ENCODE results near the gene STK32B. TPM values are rescaled to one million over a fixed set of nuclear protein-coding genes. Genes with fewer than 3 reads are reported as not detected.
A peak's percentile ranks its signal among the peaks of the same experiment; 100 is the strongest.

Gene STK32B
- total and polyA plus RNA-seq, 10 donors: 0.03 to 0.87 (median 0.36) TPM

GRCh38 chr4:5393911-5394513 is 342.7 kb downstream of the STK32B start:
- Histone ChIP-seq H3K27me3 (replicated peaks in 1 of 7) (no peaks in the 10 kb centered on the region), H3K4me3 (no peak overlapping the region), H3K9me3 (no peaks in the 10 kb centered on the region), H3K27ac (no peak overlapping the region), H3K36me3 (no peaks in the 10 kb centered on the region), H3K4me1 (no peaks in the 10 kb centered on the region)
- peak; percentile 1 for DNase-seq
- TF ChIP-seq POLR2A (IDR thresholded peaks at IDR 0.05) (no peak), CTCF (IDR thresholded peaks at IDR 0.05 in 8 of 11, conservative IDR thresholded peaks at IDR 0.05 in 3 of 11) (no peak), POLR2AphosphoS5 (IDR thresholded peaks at IDR 0.05) (no peak)
- 84 to 93% (median 89%) methylated on average over 12 of the region's 12 CpGs for WGBS, 5 donors
- intact Hi-C loops (cut with DNase I; ENCODE audit: low total_unique reads): no loop called here

DNA sequence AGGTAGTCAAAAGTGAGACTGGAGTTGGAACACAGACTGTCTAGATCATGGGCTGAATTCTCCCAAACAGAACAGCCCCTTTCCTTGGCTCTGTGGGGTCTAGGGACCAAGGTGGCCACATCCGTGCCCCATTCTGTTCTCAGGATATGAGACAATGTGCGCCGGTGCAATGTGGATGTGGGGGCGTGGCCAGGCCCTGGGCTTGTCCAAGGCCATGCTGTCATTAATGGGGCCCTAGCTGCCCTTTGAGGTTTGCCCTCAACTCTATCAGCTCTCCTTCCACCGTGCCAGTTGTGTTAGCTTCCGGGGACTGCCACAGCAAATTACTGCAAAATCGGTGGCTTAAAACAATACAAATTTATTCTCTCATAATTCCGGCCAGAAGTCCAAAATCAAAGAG is 344.5 kb downstream of the STK32B start:
- 73 to 93% (median 85%) methylated on average over 8 of the region's 8 CpGs for WGBS, 5 donors
- Histone ChIP-seq H3K27ac (no peak overlapping the region), H3K4me1 (no peaks in the 10 kb centered on the region), H3K27me3 (replicated peaks in 1 of 7) (no peaks in the 10 kb centered on the region), H3K4me3 (no peak overlapping the region), H3K36me3 (no peaks in the 10 kb centered on the region), H3K9me3 (no peaks in the 10 kb centered on the region)
- no peak for TF ChIP-seq CTCF (IDR thresholded peaks at IDR 0.05 in 8 of 11, conservative IDR thresholded peaks at IDR 0.05 in 3 of 11)
- TF ChIP-seq POLR2A (IDR thresholded peaks at IDR 0.05): no peak
- TF ChIP-seq POLR2AphosphoS5 (IDR thresholded peaks at IDR 0.05): no peak
- no peak for DNase-seq
- intact Hi-C loops (cut with DNase I; ENCODE audit: low total_unique reads): no loop called here

DNA sequence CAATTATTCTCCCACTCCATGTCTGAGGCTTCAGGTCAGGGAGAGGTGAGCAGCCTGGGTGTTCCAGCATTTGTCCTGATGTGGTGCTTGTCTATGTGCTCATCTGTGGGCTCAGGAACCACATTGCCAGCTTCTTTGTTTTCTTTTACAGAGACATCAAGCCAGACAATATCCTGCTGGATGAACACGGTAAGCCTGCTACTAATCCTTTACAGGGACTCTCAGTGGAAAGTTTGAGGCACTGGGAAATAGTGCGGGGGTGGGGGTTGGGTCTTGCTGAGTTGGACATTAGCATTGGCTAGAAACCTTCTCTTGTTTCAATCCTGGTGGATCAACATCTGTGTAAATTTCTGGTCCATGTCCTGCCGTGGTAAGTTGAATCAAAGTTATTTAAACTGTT is 346.8 kb downstream of the STK32B start:
- intact Hi-C loops (cut with DNase I; ENCODE audit: low total_unique reads): no loop called here
- DNase-seq: no peak
- TF ChIP-seq POLR2AphosphoS5 (IDR thresholded peaks at IDR 0.05): no peak
- no peak for TF ChIP-seq POLR2A (IDR thresholded peaks at IDR 0.05)
- no peak for TF ChIP-seq CTCF (IDR thresholded peaks at IDR 0.05 in 8 of 11, conservative IDR thresholded peaks at IDR 0.05 in 3 of 11)
- Histone ChIP-seq H3K4me1 (no peaks in the 10 kb centered on the region), H3K36me3 (no peaks in the 10 kb centered on the region), H3K4me3 (no peak overlapping the region), H3K9me3 (peaks cover 0 to 19% (median 9%) of the 10 kb centered on the region in 8 donors), H3K27ac (no peak overlapping the region), H3K27me3 (replicated peaks in 1 of 7) (no peaks in the 10 kb centered on the region)
- 84 to 91% (median 85%) methylated on average over 3 of the region's 3 CpGs for WGBS, 5 donors

DNA sequence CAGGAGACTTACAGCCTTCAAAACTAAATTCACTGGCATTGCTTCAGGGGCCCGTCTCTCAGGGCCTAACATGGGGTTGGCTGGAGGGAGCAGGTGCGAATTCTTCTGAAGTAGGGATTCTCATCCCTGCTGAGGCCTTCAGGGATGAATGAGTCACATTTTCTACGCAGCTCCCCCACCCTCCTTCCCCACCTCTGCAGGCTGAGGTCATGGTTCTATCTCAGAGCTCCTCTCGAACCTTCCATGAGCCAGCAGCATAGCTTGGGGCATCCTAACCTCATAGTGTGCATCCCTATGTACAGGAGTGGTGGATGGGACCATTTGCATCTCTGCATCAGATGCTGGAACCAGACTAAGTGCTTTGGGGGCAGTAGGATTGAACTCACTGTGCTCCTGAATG is 347.8 kb downstream of the STK32B start:
- DNase-seq: no peak
- Histone ChIP-seq H3K4me1 (no peaks in the 10 kb centered on the region), H3K36me3 (no peaks in the 10 kb centered on the region), H3K9me3 (peaks cover 0 to 26% (median 9%) of the 10 kb centered on the region in 8 donors), H3K27ac (no peak overlapping the region), H3K4me3 (no peak overlapping the region), H3K27me3 (replicated peaks in 1 of 7) (no peaks in the 10 kb centered on the region)
- TF ChIP-seq CTCF (IDR thresholded peaks at IDR 0.05 in 8 of 11, conservative IDR thresholded peaks at IDR 0.05 in 3 of 11) (no peak), POLR2A (IDR thresholded peaks at IDR 0.05) (no peak), POLR2AphosphoS5 (IDR thresholded peaks at IDR 0.05) (no peak)
- intact Hi-C loops (cut with DNase I; ENCODE audit: low total_unique reads): no loop called here
- WGBS, 5 donors: 74 to 86% (median 82%) methylated on average over 4 of the region's 4 CpGs

Measured in spleen (tissue), 11 donors.